HG02610 (cell line): ENCODE data around the gene RIPK4.

ENCODE experiments used
- ATAC-seq: cut with Tn5 transposase; IDR thresholded peaks from one replicate; pipeline ENCODE4 v1.9.1; 2021; ENCODE audit warnings: mild to moderate bottlenecking, moderate library complexity; ENCODE audit not compliant: unreplicated experiment

The RIPK4 gene

DNA sequence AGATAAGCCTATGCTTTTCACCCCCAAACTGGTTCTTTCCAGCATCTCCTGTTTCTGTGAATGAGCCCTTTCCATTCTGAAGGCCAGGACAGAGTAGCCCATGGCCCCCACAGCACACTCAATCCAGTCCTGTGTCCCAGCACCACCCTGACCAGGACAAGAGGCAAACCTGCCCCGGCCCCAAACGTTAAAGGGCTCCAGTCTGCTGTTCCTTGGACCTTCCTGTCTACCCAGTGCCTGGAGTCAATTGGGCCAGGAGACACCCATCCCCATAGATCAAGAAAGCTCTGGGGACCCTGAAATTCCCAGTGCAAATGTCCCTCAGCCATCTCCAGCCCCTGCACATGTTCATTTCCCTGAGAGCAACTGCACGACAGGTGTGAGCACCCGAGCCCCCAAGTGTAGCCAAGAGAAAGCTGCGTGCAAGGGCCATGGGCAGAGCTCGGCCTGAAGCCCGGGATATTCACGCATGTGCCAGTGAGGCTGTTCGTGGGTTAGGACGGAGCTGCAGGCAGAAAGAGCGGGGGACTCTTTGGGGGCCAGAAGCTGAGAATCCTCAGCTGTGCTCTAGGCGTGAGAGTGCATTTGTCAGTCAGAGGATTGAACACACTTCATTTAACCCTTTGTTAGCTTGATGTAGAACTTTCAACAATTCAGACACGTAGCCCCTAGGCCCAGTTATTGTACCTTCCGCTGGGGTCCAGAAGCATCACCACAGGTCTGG, 4.2 kb upstream of the RIPK4 start:
- ATAC-seq = no peak

GRCh38 chr21:41769933-41770332, 3.1 kb upstream of the RIPK4 start:
- no peak for ATAC-seq

DNA sequence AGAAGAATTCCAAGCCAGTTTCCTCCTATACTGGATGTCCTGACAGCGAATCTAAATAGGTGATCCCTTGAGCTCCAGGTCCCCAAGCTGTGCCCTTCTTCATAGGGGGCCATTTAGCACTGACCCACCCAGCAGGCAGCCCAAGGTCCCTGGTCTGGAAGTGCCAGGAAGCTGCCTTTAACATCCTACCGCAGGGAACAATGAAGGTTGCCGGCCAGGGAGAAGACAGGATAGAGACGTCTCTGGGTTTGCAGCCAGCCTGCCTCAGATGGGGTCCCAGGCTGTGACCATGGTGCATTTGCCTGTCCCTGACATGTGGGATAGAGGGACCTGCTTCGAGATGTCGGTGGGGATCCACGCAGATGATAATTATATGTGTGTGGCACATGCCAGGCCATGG, 2.7 kb upstream of the RIPK4 start:
- no peak for ATAC-seq

- ATAC-seq = no peak
These were observed 2.3 kb upstream of the RIPK4 start for GRCh38 chr21:41769111-41769510.

DNA sequence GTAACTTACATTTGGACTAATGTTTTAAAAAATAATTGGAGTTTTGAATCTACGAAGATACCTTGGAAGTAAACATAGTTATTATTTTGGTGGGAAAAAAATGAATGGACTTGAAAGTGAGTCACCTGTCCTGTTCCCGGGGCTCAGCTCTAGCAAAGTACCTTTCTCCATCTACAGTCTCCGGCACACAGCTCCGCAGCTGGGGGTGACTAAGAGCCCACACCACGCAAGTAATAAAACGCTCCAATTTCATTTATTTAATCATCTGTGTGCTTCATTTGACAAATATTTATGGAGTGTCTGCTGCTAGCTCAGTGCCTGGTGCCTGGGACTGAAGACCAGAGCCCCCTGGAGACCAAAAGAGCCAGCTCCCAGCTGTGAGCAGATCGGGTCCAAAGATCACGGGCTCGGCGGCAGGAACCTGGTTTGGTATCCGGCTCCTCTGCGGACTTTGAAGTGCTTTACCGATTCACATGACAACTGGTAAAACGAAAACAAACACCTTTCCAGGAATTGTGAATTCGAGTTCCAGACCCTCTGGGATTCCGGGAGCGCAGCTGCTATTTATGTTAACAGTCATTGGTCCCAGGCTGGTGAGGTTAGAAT, 1.7 kb upstream of the RIPK4 start:
- ATAC-seq = no peak

- no peak for ATAC-seq
These were observed 969 bp upstream of the RIPK4 start for GRCh38 chr21:41767606-41768436.

- ATAC-seq = no peak
These were observed 624 bp downstream of the RIPK4 start for GRCh38 chr21:41765973-41766882.

GRCh38 chr21:41765420-41765821, 1.4 kb downstream of the RIPK4 start:
- no peak for ATAC-seq

DNA sequence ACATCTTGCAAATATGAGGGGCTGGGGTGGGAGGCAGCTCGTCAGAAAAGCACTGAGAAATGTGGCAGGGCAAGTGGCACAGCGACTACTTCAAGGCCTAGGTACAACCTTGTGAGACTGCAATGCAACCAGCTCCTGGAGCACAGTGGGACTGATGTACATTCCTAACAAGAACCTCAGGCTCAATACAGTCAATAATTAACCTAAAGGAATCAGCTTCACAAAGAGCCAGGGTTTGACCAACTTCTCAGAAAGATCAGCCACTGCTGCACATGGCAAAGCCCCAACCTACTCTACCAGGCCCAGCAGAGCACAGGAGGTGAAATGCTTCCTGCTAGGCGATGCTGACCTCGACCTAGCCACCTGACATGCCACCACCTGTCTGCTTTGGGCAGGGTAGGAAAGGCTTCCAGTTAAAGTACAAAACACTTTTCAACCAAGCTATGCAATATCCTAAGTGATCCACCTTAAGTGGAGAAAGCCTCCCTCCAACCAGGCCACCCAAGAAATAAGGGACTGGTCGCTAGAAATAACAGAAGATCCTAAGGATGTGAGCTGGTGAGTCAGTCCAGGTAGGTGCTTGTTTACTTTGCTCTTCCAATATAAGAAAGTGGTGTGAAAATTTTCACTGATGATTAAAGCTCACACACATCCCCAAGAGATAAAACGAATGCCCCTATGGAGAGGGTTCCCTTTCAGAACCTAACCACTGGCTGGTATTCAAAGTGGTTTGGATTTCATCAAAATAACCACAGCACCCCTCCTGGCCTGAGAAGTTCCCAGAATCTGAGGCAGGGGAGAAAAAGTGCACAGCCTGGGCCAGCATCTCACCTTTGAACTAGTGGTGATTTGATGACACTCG, 2.1 kb downstream of the RIPK4 start:
- no peak for ATAC-seq

DNA sequence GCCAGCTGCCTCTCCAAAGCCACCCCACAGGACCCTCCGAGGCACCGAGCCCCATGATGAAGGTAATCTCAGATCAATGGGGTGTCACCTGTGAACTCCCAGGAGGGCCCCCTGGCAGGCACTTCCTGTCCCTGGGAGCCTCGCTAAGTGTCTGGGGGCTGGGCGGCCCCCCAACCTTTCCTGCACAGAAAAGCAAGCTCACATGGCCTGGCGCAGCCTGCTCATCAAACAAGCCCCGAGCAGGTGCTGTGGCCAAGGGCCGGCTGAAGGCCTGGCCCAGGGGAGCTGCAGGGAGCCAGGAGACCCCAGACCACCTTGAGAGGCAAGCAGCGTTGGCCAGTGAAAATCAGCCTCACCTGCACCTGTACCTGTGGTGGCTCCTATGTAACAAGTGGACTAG, 2.9 kb downstream of the RIPK4 start:
- ATAC-seq = no peak

- ATAC-seq = no peak
These were observed 3.4 kb downstream of the RIPK4 start for GRCh38 chr21:41763398-41763931.

DNA sequence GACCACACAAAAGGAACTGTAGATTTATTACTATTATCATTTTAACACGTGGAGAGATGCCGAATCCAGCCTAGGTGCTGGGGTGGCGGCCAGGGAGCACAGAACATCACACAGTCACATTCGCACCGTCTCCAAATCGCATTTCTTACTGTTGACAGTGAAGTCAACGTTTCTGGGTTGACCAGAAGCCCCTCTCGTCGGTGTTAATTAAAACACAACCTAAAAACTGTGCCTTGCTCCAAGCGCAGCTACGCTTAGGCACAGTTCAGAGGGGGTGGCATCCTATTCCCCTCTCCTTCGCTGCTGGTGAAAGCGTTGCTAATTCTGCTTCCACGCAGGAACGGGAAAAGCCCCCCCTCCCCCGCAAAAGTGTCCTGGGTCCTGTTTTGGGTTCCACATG, 4.1 kb downstream of the RIPK4 start:
- ATAC-seq = no peak

GRCh38 chr21:41761934-41762635, 4.8 kb downstream of the RIPK4 start:
- ATAC-seq = no peak

DNA sequence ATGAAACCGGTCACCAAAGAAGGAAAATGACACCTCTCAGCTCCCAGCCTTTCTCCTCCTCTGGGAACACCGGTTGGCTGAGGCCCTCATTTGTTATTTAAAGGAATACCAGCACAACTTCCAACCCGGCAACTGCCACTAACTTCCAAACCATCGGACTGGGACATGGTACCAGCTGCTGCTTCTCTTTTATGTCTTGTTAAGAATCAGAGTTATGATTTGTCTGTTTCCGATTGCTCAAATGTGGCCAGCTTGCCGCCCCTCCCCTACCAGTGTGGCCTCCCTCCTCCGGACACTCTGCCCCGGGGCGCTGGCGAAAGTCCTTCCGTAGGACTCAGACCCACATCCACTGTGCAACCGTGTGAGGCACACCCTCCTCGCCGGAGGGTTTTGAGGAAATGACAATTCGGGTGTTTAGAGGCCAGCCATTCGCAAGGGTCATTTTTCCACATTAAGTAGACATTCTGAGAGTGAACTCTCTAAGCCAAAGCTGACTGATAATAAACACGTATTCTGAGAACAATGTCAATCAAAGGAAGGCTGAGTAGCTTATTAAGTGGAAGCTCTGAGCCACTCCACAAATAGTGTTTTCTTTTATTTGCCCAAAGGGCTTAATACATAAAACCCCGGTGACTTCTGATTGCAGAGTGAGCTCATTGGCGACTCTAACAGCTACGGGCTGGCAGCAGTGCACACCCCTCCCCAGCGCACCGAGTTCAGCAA, 5.5 kb downstream of the RIPK4 start:
- ATAC-seq = no peak

DNA sequence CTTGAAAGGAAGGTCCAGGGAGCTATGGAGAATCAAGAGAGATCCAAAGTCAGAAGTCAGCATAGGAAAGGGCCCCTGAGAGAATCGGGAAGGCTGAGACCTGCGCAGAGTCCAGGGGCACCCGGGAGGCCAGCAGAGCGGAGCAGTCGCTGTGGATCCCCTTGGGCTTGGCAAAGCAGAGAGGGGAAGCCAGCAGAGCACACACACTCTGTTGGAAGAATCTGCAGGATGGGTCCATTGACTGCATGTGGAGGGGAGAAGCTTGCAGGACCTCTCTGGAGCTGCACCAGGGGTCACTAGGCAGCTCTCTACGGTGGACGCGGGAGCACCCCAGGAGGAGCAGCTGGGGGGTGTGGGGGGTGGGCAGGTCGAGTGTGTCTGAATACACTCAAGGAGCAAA, 6.4 kb downstream of the RIPK4 start:
- no peak for ATAC-seq

DNA sequence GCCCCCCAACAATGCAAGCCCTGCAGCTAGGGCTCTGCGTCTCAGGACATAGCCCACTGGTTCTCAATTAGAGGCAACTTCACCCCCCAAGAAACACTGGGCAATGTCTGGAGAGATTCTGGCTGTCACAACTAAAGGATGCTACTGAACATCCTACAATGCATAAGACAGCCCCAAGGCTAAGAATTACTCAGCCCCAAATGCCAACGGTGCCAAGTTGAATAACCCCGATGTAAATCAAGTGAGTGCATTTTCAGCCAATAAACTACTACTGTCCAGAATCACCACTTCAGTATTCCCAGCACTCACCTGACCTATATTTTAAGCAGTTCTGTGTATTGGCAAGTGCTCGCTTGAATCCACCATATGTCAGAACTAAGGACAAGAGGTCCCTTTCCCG, 6.9 kb downstream of the RIPK4 start:
- no peak for ATAC-seq

DNA sequence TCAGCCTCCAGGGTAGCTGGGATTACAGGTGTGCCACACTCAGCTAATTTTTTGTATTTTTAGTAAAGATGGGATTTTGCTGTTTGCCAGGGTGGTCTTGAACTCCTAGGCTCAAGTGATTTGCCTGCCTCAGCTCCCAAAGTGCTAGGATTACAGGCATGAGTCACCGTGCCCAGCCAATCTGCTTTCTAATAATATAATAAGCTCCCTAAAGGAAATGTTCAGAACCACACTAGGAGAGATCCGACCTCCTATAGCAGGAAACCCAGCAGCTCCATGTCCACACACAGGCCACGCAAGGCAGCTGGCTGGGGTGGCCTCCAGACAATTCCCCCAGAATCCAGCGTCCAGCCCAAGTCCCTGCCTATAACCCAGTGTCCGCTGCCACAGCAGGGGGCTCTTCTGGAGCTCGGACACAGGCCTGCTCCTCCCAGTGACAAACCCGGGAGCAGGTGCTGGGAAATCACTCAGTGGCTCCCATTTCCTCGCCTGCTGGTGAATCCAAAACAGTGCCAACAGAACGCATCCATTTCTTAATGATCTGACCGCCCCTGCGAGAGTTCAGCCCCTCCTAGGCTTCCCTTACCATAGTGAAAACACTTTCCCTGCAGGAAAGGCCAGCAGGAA, 7.5 kb downstream of the RIPK4 start:
- no peak for ATAC-seq

GRCh38 chr21:41758550-41758949, 8.3 kb downstream of the RIPK4 start:
- ATAC-seq = no peak
